Measurements from ENCODE around the gene ZFY. TPM values are rescaled to one million over a fixed set of nuclear protein-coding genes. Genes with fewer than 3 reads are reported as not detected.
"Not testable (repeated sequence)": the region's sequence is repeated elsewhere in the genome, so short reads cannot be mapped to it uniquely, and the experiment has no call there.

The ZFY gene
- total RNA-seq, 1 experiment from 2014 or later: not detected

DNA sequence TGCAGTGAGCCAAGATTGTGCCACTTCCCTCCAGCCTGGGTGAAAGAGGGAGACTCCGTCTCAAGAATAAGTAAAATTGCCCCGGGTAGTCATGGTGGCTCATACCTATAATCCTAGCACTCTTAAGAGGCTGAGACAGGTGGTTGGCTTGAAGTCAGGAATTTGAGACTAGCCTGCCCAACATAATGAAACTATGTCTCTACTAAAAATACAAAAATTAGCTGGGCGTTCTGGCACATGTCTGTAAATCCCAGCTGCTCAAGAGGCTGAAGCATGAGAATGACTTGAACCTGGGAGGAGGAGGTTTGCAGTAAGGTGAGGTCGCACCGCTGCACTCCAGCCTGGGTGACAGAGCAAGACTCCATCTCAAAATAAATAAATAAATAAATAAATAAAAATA, 49.3 kb downstream of the ZFY start:
- BruUV-seq (replicated peaks): no TSS peak
- ChIA-PET CTCF (no interaction called here), POLR2A (ENCODE audit: low non-redundant PET) (no interaction called here)
- intact Hi-C loops (cut with micrococcal nuclease; ENCODE audit: unreplicated experiment): no loop called here
- Histone ChIP-seq H3K4me1 (ENCODE audit: insufficient read depth, low read length, poor library complexity, severe bottlenecking) (no peaks in the 10 kb centered on the region), H3K27me3 (replicated peaks; ENCODE audit: insufficient read depth, low read depth, low read length, poor library complexity) (no peaks in the 10 kb centered on the region), H3K36me3 (ENCODE audit: insufficient read depth, low read length, poor library complexity, severe bottlenecking) (no peaks in the 10 kb centered on the region), H3K27ac (ENCODE audit: low read depth, low read length, poor library complexity, severe bottlenecking) (no peak overlapping the region), H3K4me3 (ENCODE audit: low read depth, low read length, poor library complexity, severe bottlenecking) (no peak overlapping the region), H3K9me3 (ENCODE audit: low read depth, low read length, poor library complexity, severe bottlenecking) (no peaks in the 10 kb centered on the region)
- TF ChIP-seq, protein P1, sequence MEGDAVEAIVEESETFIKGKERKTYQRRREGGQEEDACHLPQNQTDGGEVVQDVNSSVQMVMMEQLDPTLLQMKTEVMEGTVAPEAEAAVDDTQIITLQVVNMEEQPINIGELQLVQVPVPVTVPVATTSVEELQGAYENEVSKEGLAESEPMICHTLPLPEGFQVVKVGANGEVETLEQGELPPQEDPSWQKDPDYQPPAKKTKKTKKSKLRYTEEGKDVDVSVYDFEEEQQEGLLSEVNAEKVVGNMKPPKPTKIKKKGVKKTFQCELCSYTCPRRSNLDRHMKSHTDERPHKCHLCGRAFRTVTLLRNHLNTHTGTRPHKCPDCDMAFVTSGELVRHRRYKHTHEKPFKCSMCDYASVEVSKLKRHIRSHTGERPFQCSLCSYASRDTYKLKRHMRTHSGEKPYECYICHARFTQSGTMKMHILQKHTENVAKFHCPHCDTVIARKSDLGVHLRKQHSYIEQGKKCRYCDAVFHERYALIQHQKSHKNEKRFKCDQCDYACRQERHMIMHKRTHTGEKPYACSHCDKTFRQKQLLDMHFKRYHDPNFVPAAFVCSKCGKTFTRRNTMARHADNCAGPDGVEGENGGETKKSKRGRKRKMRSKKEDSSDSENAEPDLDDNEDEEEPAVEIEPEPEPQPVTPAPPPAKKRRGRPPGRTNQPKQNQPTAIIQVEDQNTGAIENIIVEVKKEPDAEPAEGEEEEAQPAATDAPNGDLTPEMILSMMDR (conservative IDR thresholded peaks at IDR 0.05; ENCODE audit: low read depth, low read length): no peak
- no peak for TF ChIP-seq EZH2 (IDR thresholded peaks at IDR 0.05; ENCODE audit: borderline replicate concordance, low read depth, low read length, poor library complexity, severe bottlenecking)
- DNase-seq (ENCODE audit: low spot score): no peak

DNA sequence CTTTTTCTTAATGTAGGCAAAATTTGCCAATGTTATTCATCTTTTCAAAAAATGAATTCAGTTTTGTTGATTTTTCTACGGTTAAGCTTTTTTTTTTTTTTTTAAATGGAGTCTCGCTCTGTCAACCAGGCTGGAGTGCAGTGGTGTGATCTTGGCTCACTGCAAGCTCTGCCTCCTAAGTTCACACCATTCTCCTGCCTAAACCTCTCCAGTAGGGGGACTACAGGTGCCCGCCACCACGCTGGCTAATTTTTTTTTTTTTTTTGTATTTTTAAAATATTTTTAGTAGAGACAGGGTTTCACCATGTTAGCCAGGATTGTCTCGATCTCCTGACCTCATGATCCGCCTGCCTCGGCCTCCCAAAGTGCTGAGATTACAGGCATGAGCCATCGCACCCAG, 52.0 kb downstream of the ZFY start:
- CTCF ChIA-PET; H3K27me3 ChIP-seq (replicated peaks; ENCODE audit: insufficient read depth, low read depth, low read length, poor library complexity); BruUV-seq (replicated peaks): not testable (repeated sequence)

DNA sequence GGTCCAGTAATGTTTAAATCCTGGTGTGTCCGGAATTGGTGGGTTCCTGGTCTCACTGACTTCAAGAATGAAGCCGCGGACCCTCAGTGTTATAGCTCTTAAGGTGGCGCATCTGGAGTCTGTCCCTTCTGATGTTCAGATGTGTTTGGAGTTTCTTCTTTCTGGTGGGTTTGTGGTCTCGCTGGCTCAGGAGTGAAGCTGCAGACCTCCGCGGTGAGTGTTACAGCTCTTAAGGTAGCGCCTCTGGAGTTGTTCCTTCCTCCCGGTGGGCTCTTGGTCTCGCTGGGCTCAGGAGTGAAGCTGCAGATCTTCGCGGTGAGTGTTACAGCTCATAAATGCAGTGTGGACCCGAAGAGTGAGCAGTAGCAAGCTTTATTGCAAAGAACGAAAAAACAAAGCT, 62.2 kb downstream of the ZFY start:
- H3K27ac ChIP-seq (ENCODE audit: low read depth, low read length, poor library complexity, severe bottlenecking); BruUV-seq (replicated peaks); H3K36me3 ChIP-seq (ENCODE audit: insufficient read depth, low read length, poor library complexity, severe bottlenecking); CTCF ChIA-PET; DNase-seq (ENCODE audit: low spot score); POLR2A ChIA-PET (ENCODE audit: low non-redundant PET); H3K27me3 ChIP-seq (replicated peaks; ENCODE audit: insufficient read depth, low read depth, low read length, poor library complexity); H3K4me1 ChIP-seq (ENCODE audit: insufficient read depth, low read length, poor library complexity, severe bottlenecking); H3K9me3 ChIP-seq (ENCODE audit: low read depth, low read length, poor library complexity, severe bottlenecking); intact Hi-C loops (cut with micrococcal nuclease; ENCODE audit: unreplicated experiment); H3K4me3 ChIP-seq (ENCODE audit: low read depth, low read length, poor library complexity, severe bottlenecking): not testable (repeated sequence)

More for the DNA sequence above, 52.0 kb downstream of the ZFY start:
- H3K4me3 ChIP-seq (ENCODE audit: low read depth, low read length, poor library complexity, severe bottlenecking); H3K9me3 ChIP-seq (ENCODE audit: low read depth, low read length, poor library complexity, severe bottlenecking); H3K36me3 ChIP-seq (ENCODE audit: insufficient read depth, low read length, poor library complexity, severe bottlenecking); POLR2A ChIA-PET (ENCODE audit: low non-redundant PET); DNase-seq (ENCODE audit: low spot score); intact Hi-C loops (cut with micrococcal nuclease; ENCODE audit: unreplicated experiment); H3K4me1 ChIP-seq (ENCODE audit: insufficient read depth, low read length, poor library complexity, severe bottlenecking); H3K27ac ChIP-seq (ENCODE audit: low read depth, low read length, poor library complexity, severe bottlenecking): not testable (repeated sequence)

DNA sequence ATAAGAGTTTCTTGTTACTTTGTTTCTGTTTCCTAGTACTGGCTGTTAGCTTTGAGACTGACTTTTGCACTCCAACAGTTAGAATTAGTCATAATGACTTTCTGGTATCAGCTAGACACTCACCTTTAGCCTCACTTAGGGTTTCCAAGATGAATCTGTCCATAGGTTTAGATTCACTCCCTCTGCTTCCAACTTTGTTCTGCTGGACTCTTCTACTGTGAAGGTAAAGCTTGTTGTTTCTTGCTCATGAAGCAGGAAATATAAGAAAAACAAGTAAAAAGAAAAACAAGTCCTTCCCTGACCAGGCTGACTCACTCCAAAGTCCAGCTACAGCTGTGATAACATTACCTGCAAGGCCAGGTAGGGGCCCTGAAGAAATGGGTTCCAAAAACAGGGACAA, 67.0 kb downstream of the ZFY start:
- TF ChIP-seq, protein P1 (conservative IDR thresholded peaks at IDR 0.05; ENCODE audit: low read depth, low read length): no peak
- TF ChIP-seq EZH2 (IDR thresholded peaks at IDR 0.05; ENCODE audit: borderline replicate concordance, low read depth, low read length, poor library complexity, severe bottlenecking): no peak
- H3K9me3 ChIP-seq (ENCODE audit: low read depth, low read length, poor library complexity, severe bottlenecking): no peaks in the 10 kb centered on the region
- no TSS peak for BruUV-seq (replicated peaks)
- no peak overlapping the region for H3K4me3 ChIP-seq (ENCODE audit: low read depth, low read length, poor library complexity, severe bottlenecking)
- H3K27ac ChIP-seq (ENCODE audit: low read depth, low read length, poor library complexity, severe bottlenecking): no peak overlapping the region
- no peaks in the 10 kb centered on the region for H3K4me1 ChIP-seq (ENCODE audit: insufficient read depth, low read length, poor library complexity, severe bottlenecking)
- POLR2A ChIA-PET (ENCODE audit: low non-redundant PET): no interaction called here
- DNase-seq (ENCODE audit: low spot score): no peak
- no peaks in the 10 kb centered on the region for H3K36me3 ChIP-seq (ENCODE audit: insufficient read depth, low read length, poor library complexity, severe bottlenecking)
- CTCF ChIA-PET: no interaction called here
- H3K27me3 ChIP-seq (replicated peaks; ENCODE audit: insufficient read depth, low read depth, low read length, poor library complexity): no peaks in the 10 kb centered on the region
- intact Hi-C loops (cut with micrococcal nuclease; ENCODE audit: unreplicated experiment): no loop called here
